HG03159 (cell line): ENCODE results near the gene EHMT2.

Experiments
- ATAC-seq: cut with Tn5 transposase; IDR thresholded peaks from one replicate; pipeline ENCODE4 v1.9.1; 2021; ENCODE audit warnings: mild to moderate bottlenecking, moderate library complexity; ENCODE audit not compliant: unreplicated experiment

Gene EHMT2

GRCh38 chr6:31892821-31893220 lies 4.7 kb downstream of the EHMT2 start:
- ATAC-seq = no peak

GRCh38 chr6:31889331-31889972 lies 8.0 kb downstream of the EHMT2 start:
- no peak for ATAC-seq

- ATAC-seq = no peak
These were observed 8.9 kb downstream of the EHMT2 start for GRCh38 chr6:31888276-31889258.

GRCh38 chr6:31887173-31888007 lies 10.1 kb downstream of the EHMT2 start:
- ATAC-seq = no peak

GRCh38 chr6:31886541-31886991 lies 10.9 kb downstream of the EHMT2 start:
- no peak for ATAC-seq

GRCh38 chr6:31884528-31885035 lies 12.9 kb downstream of the EHMT2 start:
- ATAC-seq = no peak

GRCh38 chr6:31883676-31884075 lies 13.8 kb downstream of the EHMT2 start:
- no peak for ATAC-seq

- ATAC-seq = no peak
These were observed 15.2 kb downstream of the EHMT2 start for GRCh38 chr6:31882344-31882743.

GRCh38 chr6:31881136-31881859 lies 16.2 kb downstream of the EHMT2 start:
- ATAC-seq = no peak

- no peak for ATAC-seq
These were observed 16.9 kb downstream of the EHMT2 start for GRCh38 chr6:31880616-31881015.

GRCh38 chr6:31879901-31880300 lies 17.6 kb downstream of the EHMT2 start:
- ATAC-seq = no peak

GRCh38 chr6:31879143-31879542 lies 18.4 kb downstream of the EHMT2 start:
- ATAC-seq = no peak

GRCh38 chr6:31878726-31879125 lies 18.8 kb downstream of the EHMT2 start, which contains the start of gene SLC44A4:
Gene SLC44A4, minus strand, starts transcription at chr6:31878997. Its CDS starts 17 bp downstream, at chr6:31878980.
- ATAC-seq = no peak

- ATAC-seq = no peak
These were observed 19.3 kb downstream of the EHMT2 start for GRCh38 chr6:31878222-31878621.

GRCh38 chr6:31877651-31878161 lies 19.8 kb downstream of the EHMT2 start:
- ATAC-seq = no peak

GRCh38 chr6:31877125-31877650 lies 20.3 kb downstream of the EHMT2 start:
- no peak for ATAC-seq

- ATAC-seq = no peak
These were observed 21.1 kb downstream of the EHMT2 start for GRCh38 chr6:31876357-31876756.

- no peak for ATAC-seq
These were observed 21.6 kb downstream of the EHMT2 start for GRCh38 chr6:31875877-31876276.

GRCh38 chr6:31874836-31875572 lies 22.5 kb downstream of the EHMT2 start:
- no peak for ATAC-seq
